ENCODE data around the gene LINC01488.

DNA sequence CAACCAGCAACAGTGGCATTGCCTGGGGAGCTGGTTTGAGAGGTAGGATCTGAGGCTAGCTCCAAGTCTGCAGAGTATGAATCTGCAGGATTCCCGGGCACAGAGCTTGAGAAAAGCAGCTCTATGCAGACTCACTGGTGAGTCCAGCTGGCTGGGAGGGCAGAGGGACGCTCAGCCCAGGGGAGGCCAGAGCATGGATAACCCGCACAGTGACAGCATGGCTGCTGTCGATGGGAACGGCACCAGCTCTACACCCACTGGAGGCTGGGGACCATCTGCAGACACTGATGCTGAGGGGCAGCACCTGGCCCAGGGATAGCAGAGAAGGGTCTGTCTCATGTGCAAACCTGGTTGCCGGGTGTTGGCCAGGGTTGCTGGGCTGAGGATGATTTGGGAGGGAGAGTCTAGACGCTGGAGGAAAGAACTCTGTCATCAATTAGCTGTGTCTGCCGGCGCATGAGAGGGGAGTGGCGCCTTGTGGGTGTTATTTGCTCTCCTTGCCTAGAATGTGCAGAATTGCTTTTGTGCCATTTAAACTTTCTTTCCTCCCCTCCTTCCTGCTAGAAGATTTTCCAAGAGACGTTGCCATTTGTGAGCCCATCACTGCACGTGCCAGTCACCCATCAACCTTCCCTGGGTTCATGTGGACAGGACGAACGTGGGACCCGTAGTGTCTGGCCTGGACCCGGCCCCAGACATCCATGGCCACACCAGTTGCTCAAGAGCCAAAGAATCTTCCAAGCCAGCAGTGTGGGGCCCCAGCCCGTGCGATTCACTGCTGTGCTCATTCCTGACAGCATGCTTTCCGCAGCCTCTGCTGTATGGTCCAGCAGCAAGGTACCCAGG lies 19.1 kb upstream of the LINC01488 start:
- TF ChIP-seq RAD21 (IDR thresholded peaks at IDR 0.05; ENCODE audit: low read length) (no peak), EP300 (IDR thresholded peaks at IDR 0.05; ENCODE audit: borderline replicate concordance in 1 of 2, low read depth in 1 of 2, low read length in 1 of 2) (no peak), POLR2AphosphoS5 (IDR thresholded peaks at IDR 0.05; ENCODE audit: low read depth, low read length) (no peak), EZH2phosphoT487 (IDR thresholded peaks at IDR 0.05; ENCODE audit: borderline replicate concordance, low read depth) (no peak), MXI1 (IDR thresholded peaks at IDR 0.05; ENCODE audit: low read depth, low read length) (no peak), ELF1 (IDR thresholded peaks at IDR 0.05) (no peak), TAF1 (IDR thresholded peaks at IDR 0.05; ENCODE audit: borderline replicate concordance, low read depth, low read length) (no peak)
- TF ChIP-seq, protein P1, sequence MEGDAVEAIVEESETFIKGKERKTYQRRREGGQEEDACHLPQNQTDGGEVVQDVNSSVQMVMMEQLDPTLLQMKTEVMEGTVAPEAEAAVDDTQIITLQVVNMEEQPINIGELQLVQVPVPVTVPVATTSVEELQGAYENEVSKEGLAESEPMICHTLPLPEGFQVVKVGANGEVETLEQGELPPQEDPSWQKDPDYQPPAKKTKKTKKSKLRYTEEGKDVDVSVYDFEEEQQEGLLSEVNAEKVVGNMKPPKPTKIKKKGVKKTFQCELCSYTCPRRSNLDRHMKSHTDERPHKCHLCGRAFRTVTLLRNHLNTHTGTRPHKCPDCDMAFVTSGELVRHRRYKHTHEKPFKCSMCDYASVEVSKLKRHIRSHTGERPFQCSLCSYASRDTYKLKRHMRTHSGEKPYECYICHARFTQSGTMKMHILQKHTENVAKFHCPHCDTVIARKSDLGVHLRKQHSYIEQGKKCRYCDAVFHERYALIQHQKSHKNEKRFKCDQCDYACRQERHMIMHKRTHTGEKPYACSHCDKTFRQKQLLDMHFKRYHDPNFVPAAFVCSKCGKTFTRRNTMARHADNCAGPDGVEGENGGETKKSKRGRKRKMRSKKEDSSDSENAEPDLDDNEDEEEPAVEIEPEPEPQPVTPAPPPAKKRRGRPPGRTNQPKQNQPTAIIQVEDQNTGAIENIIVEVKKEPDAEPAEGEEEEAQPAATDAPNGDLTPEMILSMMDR (IDR thresholded peaks at IDR 0.05) = no peak
